ENCODE measurements around the gene TRPV2.

The TRPV2 gene

DNA sequence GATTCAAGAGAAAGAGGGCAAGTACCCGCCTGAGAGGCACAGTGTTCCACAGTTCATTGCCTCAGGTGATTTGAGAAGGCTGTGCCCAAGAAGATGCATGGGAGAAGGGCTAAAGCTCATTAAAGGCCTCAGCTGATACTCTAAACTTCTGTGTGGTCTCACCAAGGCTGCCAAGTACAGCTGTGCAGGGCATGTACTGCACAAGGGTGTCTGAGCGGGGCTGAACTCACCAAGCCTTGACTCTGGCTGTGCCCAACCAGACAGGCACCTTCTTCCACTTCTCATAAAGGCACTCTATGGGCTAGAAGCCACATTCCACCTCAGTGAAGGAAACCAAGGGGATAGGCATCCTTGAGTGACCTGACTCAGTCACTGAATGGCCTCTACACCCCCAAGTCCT lies 63.9 kb downstream of the TRPV2 start (continued):
- TF ChIP-seq, protein P1, sequence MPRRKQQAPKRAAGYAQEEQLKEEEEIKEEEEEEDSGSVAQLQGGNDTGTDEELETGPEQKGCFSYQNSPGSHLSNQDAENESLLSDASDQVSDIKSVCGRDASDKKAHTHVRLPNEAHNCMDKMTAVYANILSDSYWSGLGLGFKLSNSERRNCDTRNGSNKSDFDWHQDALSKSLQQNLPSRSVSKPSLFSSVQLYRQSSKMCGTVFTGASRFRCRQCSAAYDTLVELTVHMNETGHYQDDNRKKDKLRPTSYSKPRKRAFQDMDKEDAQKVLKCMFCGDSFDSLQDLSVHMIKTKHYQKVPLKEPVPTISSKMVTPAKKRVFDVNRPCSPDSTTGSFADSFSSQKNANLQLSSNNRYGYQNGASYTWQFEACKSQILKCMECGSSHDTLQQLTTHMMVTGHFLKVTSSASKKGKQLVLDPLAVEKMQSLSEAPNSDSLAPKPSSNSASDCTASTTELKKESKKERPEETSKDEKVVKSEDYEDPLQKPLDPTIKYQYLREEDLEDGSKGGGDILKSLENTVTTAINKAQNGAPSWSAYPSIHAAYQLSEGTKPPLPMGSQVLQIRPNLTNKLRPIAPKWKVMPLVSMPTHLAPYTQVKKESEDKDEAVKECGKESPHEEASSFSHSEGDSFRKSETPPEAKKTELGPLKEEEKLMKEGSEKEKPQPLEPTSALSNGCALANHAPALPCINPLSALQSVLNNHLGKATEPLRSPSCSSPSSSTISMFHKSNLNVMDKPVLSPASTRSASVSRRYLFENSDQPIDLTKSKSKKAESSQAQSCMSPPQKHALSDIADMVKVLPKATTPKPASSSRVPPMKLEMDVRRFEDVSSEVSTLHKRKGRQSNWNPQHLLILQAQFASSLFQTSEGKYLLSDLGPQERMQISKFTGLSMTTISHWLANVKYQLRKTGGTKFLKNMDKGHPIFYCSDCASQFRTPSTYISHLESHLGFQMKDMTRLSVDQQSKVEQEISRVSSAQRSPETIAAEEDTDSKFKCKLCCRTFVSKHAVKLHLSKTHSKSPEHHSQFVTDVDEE (CRISPR knock-in tag; IDR thresholded peaks at IDR 0.05) = no peak

DNA sequence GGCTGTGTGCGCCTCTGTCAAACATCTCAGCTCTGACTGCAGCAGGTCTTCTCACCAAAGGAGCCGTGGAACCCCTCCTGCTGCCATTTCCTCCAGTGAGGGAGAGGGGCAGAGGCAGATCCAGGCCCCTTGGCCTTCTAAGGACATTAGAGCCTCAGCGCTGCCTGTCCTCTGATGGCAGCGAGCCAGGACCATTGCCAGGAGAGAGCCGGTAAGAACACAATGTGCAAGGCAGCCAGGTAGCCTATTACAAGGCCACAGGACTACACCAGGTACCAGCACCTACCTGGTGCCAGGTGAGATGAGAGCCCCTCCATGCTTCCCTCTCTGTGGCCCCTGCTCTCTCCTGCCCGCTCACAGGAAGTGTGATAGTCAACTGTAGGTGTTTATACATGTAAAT lies 65.6 kb downstream of the TRPV2 start:
- no peak for ATAC-seq
- TF ChIP-seq ZFP30 (CRISPR knock-in tag; IDR thresholded peaks at IDR 0.05) (no peak), ISL1 (CRISPR knock-in tag; IDR thresholded peaks at IDR 0.05) (no peak), BACH2 (CRISPR knock-in tag; IDR thresholded peaks at IDR 0.05; ENCODE audit: borderline replicate concordance) (no peak)

DNA sequence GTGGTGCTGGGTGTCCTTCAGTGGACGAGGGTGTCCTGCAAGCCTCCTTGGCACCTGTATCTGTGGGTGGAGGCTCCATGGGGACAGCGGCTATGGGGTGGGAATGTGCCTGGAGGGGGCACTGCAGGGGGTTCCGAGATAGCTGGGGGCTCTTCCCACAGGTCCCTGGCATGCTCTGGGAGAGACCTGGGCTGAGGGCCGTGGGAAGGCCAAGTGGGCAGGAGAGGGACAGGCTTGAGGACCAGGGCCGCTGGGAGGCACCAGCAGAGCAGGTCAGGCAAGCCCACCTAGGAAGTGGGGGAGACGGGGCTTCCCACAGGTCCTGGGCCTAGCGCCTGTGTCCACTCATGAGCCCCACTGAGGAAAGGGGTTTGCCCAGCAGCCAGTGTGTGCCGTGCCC lies 66.9 kb downstream of the TRPV2 start:
- TF ChIP-seq, protein P2, sequence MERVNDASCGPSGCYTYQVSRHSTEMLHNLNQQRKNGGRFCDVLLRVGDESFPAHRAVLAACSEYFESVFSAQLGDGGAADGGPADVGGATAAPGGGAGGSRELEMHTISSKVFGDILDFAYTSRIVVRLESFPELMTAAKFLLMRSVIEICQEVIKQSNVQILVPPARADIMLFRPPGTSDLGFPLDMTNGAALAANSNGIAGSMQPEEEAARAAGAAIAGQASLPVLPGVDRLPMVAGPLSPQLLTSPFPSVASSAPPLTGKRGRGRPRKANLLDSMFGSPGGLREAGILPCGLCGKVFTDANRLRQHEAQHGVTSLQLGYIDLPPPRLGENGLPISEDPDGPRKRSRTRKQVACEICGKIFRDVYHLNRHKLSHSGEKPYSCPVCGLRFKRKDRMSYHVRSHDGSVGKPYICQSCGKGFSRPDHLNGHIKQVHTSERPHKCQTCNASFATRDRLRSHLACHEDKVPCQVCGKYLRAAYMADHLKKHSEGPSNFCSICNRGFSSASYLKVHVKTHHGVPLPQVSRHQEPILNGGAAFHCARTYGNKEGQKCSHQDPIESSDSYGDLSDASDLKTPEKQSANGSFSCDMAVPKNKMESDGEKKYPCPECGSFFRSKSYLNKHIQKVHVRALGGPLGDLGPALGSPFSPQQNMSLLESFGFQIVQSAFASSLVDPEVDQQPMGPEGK (CRISPR knock-in tag; IDR thresholded peaks at IDR 0.05; ENCODE audit: borderline replicate concordance) = no peak
- no peak for TF ChIP-seq ISL1 (CRISPR knock-in tag; IDR thresholded peaks at IDR 0.05)
- no peak for TF ChIP-seq ARNTL (CRISPR knock-in tag; IDR thresholded peaks at IDR 0.05; ENCODE audit: borderline replicate concordance, low read depth)
- no peak for TF ChIP-seq SNAI2 (CRISPR knock-in tag; IDR thresholded peaks at IDR 0.05)
- TF ChIP-seq ESRRG (CRISPR knock-in tag; IDR thresholded peaks at IDR 0.05) = no peak
- no peak for TF ChIP-seq ZC3H10 (CRISPR knock-in tag; IDR thresholded peaks at IDR 0.05)
- TF ChIP-seq GLIS3 (CRISPR knock-in tag; IDR thresholded peaks at IDR 0.05) = no peak
- no peak for TF ChIP-seq TCF4 (CRISPR knock-in tag; IDR thresholded peaks at IDR 0.05; ENCODE audit: borderline replicate concordance)
- TF ChIP-seq OSR1 (CRISPR knock-in tag; IDR thresholded peaks at IDR 0.05) = no peak
- TF ChIP-seq ZFP3 (CRISPR knock-in tag; IDR thresholded peaks at IDR 0.05) = no peak
- TF ChIP-seq, protein P1 (CRISPR knock-in tag; IDR thresholded peaks at IDR 0.05) = no peak
- TF ChIP-seq, protein P3, sequence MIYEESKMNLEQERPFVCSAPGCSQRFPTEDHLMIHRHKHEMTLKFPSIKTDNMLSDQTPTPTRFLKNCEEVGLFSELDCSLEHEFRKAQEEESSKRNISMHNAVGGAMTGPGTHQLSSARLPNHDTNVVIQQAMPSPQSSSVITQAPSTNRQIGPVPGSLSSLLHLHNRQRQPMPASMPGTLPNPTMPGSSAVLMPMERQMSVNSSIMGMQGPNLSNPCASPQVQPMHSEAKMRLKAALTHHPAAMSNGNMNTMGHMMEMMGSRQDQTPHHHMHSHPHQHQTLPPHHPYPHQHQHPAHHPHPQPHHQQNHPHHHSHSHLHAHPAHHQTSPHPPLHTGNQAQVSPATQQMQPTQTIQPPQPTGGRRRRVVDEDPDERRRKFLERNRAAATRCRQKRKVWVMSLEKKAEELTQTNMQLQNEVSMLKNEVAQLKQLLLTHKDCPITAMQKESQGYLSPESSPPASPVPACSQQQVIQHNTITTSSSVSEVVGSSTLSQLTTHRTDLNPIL (CRISPR knock-in tag; IDR thresholded peaks at IDR 0.05; ENCODE audit: low read depth) = no peak
- no peak for TF ChIP-seq ZNF565 (CRISPR knock-in tag; conservative IDR thresholded peaks at IDR 0.05; ENCODE audit: low read depth)
- TF ChIP-seq, protein P4, sequence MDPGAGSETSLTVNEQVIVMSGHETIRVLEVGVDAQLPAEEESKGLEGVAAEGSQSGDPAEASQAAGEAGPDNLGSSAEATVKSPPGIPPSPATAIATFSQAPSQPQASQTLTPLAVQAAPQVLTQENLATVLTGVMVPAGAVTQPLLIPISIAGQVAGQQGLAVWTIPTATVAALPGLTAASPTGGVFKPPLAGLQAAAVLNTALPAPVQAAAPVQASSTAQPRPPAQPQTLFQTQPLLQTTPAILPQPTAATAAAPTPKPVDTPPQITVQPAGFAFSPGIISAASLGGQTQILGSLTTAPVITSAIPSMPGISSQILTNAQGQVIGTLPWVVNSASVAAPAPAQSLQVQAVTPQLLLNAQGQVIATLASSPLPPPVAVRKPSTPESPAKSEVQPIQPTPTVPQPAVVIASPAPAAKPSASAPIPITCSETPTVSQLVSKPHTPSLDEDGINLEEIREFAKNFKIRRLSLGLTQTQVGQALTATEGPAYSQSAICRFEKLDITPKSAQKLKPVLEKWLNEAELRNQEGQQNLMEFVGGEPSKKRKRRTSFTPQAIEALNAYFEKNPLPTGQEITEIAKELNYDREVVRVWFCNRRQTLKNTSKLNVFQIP (CRISPR knock-in tag; IDR thresholded peaks at IDR 0.05; ENCODE audit: borderline replicate concordance, low read depth) = no peak
- no peak for TF ChIP-seq ZFP30 (CRISPR knock-in tag; IDR thresholded peaks at IDR 0.05)
- ATAC-seq = no peak

DNA sequence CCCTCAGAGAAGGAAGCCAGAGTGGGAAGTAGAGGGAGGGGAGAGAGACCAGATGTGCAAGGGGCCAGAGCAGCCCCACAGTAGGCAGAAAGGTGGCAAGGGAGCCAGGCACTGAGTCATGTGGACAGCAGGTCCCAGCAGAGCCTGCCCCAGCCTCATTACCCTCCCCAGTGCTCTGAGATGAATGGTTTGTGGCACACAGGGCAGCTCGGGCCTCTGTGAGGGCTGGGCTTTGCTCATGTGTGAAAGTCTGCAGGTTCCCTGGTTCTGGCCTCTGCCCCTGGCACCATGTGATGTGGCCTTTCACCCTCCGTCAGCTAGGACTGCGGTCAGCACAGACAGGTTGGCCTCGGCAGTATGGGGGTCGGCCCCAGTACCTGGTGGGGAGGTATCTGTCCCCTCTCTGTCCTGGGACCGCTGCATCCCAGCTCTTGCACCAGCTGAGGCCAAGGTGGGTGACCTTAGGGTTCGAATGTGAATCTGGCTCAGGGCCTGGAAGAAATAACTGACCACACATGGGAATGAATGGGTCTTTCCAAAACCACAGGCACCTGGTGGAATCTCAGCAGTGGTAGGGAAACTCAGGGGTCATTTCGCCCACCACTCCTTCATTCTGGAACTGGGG lies 67.8 kb downstream of the TRPV2 start:
- no peak for ATAC-seq
- no peak for TF ChIP-seq CSDC2 (CRISPR knock-in tag; IDR thresholded peaks at IDR 0.05)
- TF ChIP-seq TCF4 (CRISPR knock-in tag; IDR thresholded peaks at IDR 0.05; ENCODE audit: borderline replicate concordance) = no peak
- TF ChIP-seq TOX (CRISPR knock-in tag; IDR thresholded peaks at IDR 0.05; ENCODE audit: borderline replicate concordance) = no peak
- no peak for TF ChIP-seq ZNF70 (CRISPR knock-in tag; IDR thresholded peaks at IDR 0.05)
- TF ChIP-seq ISL1 (CRISPR knock-in tag; IDR thresholded peaks at IDR 0.05) = no peak
- no peak for TF ChIP-seq OSR1 (CRISPR knock-in tag; IDR thresholded peaks at IDR 0.05)
- TF ChIP-seq, protein P4 (CRISPR knock-in tag; IDR thresholded peaks at IDR 0.05; ENCODE audit: borderline replicate concordance, low read depth) = no peak
- TF ChIP-seq GLIS3 (CRISPR knock-in tag; IDR thresholded peaks at IDR 0.05) = no peak
- TF ChIP-seq SNAI2 (CRISPR knock-in tag; IDR thresholded peaks at IDR 0.05) = no peak
- TF ChIP-seq ZFP3 (CRISPR knock-in tag; IDR thresholded peaks at IDR 0.05) = no peak
